ENCODE results near the gene ZNF282. TPM values are rescaled to one million over a fixed set of nuclear protein-coding genes. Genes with fewer than 3 reads are reported as not detected.

The ZNF282 gene
- total and polyA plus RNA-seq, 10 donors = 4.7 to 25.8 (median 18.1) TPM

DNA sequence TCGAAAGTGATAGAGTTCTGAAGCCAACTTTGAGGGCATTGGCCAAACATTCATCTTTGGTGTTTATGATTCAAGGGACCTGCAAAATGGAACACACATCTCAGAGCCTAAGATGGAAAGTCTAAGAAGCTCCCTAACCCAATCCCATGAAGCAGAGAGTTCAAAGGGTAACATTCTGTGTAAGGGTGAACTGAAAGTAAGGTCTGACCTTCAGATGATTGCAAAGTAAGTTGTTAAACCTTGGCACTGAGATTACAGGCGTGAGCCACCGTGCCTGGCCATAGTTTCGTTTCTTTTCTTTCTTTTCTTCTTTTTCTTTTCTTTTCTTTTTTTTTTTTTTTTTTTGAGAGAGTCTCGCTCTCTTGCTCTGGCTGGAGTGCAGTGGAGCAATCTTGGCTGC lies 46.4 kb downstream of the ZNF282 start:
- H3K27me3 ChIP-seq (replicated peaks in 1 of 7) = peaks cover 0 to 3% (median 0%) of the 10 kb centered on the region in 7 donors
- no peak overlapping the region for H3K4me3 ChIP-seq
- whole genome bisulfite sequencing, 5 donors = 81 to 96% (median 86%) methylated on average over 5 of the region's 5 CpGs
- no peaks in the 10 kb centered on the region for H3K36me3 ChIP-seq
- peaks cover 0 to 8% (median 2%) of the 10 kb centered on the region in 8 donors for H3K9me3 ChIP-seq
- TF ChIP-seq POLR2A (IDR thresholded peaks at IDR 0.05) = no peak
- TF ChIP-seq POLR2AphosphoS5 (IDR thresholded peaks at IDR 0.05) = no peak
- TF ChIP-seq, protein P1, sequence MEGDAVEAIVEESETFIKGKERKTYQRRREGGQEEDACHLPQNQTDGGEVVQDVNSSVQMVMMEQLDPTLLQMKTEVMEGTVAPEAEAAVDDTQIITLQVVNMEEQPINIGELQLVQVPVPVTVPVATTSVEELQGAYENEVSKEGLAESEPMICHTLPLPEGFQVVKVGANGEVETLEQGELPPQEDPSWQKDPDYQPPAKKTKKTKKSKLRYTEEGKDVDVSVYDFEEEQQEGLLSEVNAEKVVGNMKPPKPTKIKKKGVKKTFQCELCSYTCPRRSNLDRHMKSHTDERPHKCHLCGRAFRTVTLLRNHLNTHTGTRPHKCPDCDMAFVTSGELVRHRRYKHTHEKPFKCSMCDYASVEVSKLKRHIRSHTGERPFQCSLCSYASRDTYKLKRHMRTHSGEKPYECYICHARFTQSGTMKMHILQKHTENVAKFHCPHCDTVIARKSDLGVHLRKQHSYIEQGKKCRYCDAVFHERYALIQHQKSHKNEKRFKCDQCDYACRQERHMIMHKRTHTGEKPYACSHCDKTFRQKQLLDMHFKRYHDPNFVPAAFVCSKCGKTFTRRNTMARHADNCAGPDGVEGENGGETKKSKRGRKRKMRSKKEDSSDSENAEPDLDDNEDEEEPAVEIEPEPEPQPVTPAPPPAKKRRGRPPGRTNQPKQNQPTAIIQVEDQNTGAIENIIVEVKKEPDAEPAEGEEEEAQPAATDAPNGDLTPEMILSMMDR (IDR thresholded peaks at IDR 0.05 in 8 of 11, conservative IDR thresholded peaks at IDR 0.05 in 3 of 11) = no peak
- H3K27ac ChIP-seq = no peak overlapping the region
- DNase-seq = no peak
- intact Hi-C loops (cut with DNase I; ENCODE audit: low total_unique reads) = no loop called here
- H3K4me1 ChIP-seq = peaks cover 4 to 59% (median 31%) of the 10 kb centered on the region in 6 donors

DNA sequence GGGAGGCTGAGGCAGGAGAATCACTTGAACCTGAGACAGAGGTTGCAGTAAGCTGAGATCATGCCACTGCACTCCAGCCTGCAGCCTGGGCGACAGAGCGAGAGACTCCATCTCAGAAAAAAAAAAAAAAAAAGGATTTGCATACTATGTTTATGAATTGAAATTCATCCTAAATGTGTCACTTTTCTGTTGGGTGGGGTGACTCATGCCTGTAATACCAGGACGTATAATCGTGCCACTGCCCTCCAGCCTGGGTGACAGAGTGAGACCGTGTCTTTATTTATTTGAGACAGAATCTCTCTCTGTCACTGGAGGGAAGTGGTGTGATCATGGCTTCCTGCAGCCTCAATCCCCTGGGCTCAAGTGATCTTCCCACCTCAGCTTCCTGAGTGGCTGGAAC lies 49.9 kb downstream of the ZNF282 start:
- no peaks in the 10 kb centered on the region for H3K27me3 ChIP-seq (replicated peaks in 1 of 7)
- H3K27ac ChIP-seq = no peak overlapping the region
- WGBS, 5 donors = 51 to 59% (median 53%) methylated on average over 5 of the region's 5 CpGs
- H3K4me1 ChIP-seq = peaks cover 4 to 49% (median 18%) of the 10 kb centered on the region in 6 donors
- peaks cover 0 to 8% (median 2%) of the 10 kb centered on the region in 8 donors for H3K9me3 ChIP-seq
- TF ChIP-seq POLR2A (IDR thresholded peaks at IDR 0.05) (no peak), POLR2AphosphoS5 (IDR thresholded peaks at IDR 0.05) (no peak)
- H3K4me3 ChIP-seq = no peak overlapping the region
- DNase-seq = no peak
- intact Hi-C loops (cut with DNase I; ENCODE audit: low total_unique reads) = no loop called here
- H3K36me3 ChIP-seq = peaks cover 0 to 7% (median 2%) of the 10 kb centered on the region in 6 donors

- H3K4me3 ChIP-seq = no peak overlapping the region
- no peak for DNase-seq
- H3K27ac ChIP-seq = no peak overlapping the region
- 85 to 94% (median 89%) methylated on average over 5 of the region's 5 CpGs for WGBS, 5 donors
- H3K36me3 ChIP-seq = peaks cover 2 to 12% (median 7%) of the 10 kb centered on the region in 6 donors
- no peaks in the 10 kb centered on the region for H3K27me3 ChIP-seq (replicated peaks in 1 of 7)
- H3K4me1 ChIP-seq = peaks cover 0 to 44% (median 13%) of the 10 kb centered on the region in 6 donors
- TF ChIP-seq, protein P1 (IDR thresholded peaks at IDR 0.05 in 8 of 11, conservative IDR thresholded peaks at IDR 0.05 in 3 of 11) = no peak
- no peak for TF ChIP-seq POLR2AphosphoS5 (IDR thresholded peaks at IDR 0.05)
- no peak for TF ChIP-seq POLR2A (IDR thresholded peaks at IDR 0.05)
- peaks cover 0 to 8% (median 2%) of the 10 kb centered on the region in 8 donors for H3K9me3 ChIP-seq
- intact Hi-C loops (cut with DNase I; ENCODE audit: low total_unique reads) = no loop called here
These were observed 50.4 kb downstream of the ZNF282 start for GRCh38 chr7:149245744-149246143.

GRCh38 chr7:149248777-149249176 lies 53.4 kb downstream of the ZNF282 start:
- H3K9me3 ChIP-seq = no peaks in the 10 kb centered on the region
- peaks cover 0 to 26% (median 4%) of the 10 kb centered on the region in 6 donors for H3K4me1 ChIP-seq
- no peaks in the 10 kb centered on the region for H3K27me3 ChIP-seq (replicated peaks in 1 of 7)
- no peak overlapping the region for H3K4me3 ChIP-seq
- WGBS, 5 donors = 43 to 50% (median 49%) methylated on average over 3 of the region's 3 CpGs
- intact Hi-C loops (cut with DNase I; ENCODE audit: low total_unique reads) = no loop called here
- H3K36me3 ChIP-seq = peaks cover 2 to 42% (median 37%) of the 10 kb centered on the region in 6 donors
- no peak overlapping the region for H3K27ac ChIP-seq
- no peak for DNase-seq
- TF ChIP-seq POLR2AphosphoS5 (IDR thresholded peaks at IDR 0.05) = no peak
- TF ChIP-seq, protein P1 (IDR thresholded peaks at IDR 0.05 in 8 of 11, conservative IDR thresholded peaks at IDR 0.05 in 3 of 11) = no peak
- TF ChIP-seq POLR2A (IDR thresholded peaks at IDR 0.05) = no peak

All from spleen (tissue), 11 donors.